Hepatocyte (in vitro differentiated cells): Measurements from ENCODE around the gene PPP2R3A.

Source experiments
- CTCF ChIP-seq: fragments of 200-600 bp; sonication (generic); IDR thresholded peaks from 2 replicates; pipeline ENCODE4 v1.5.1; 2016; ENCODE audit warnings: antibody characterized with exemption, mild to moderate bottlenecking; ENCODE audit not compliant: poor library complexity
- EZH2 ChIP-seq: fragments of 200-600 bp; sonication (generic); IDR thresholded peaks from 2 replicates; pipeline ENCODE4 v1.6.1; 2016; ENCODE audit warnings: antibody characterized with exemption, mild to moderate bottlenecking, borderline replicate concordance
- EZH2phosphoT487 ChIP-seq: fragments of 200-600 bp; sonication (generic); IDR thresholded peaks from one replicate; pipeline ENCODE4 v1.6.1; 2018; ENCODE audit warnings: antibody characterized with exemption, mild to moderate bottlenecking, low read depth, moderate library complexity; ENCODE audit not compliant: unreplicated experiment, severe bottlenecking

- no peak for TF ChIP-seq EZH2
- no peak for TF ChIP-seq CTCF
- no peak for TF ChIP-seq EZH2phosphoT487
These were observed 20.7 kb upstream of the PPP2R3A start for GRCh38 chr3:135944831-135945230.
